ENCODE results near the gene ZNF787.

- TF ChIP-seq CTCF (IDR thresholded peaks at IDR 0.05) (no peak), HMGXB4 (CRISPR knock-in tag; IDR thresholded peaks at IDR 0.05; ENCODE audit: borderline replicate concordance) (no peak), POLR2AphosphoS2 (conservative IDR thresholded peaks at IDR 0.05; ENCODE audit: low read length) (no peak), POLR2A (IDR thresholded peaks at IDR 0.05; ENCODE audit: low read length) (no peak), EP300 (IDR thresholded peaks at IDR 0.05) (no peak), RFX5 (IDR thresholded peaks at IDR 0.05) (no peak), JUNB (IDR thresholded peaks at IDR 0.05) (no peak), HDAC2 (IDR thresholded peaks at IDR 0.05) (no peak), JUN (IDR thresholded peaks at IDR 0.05) (no peak), RNF2 (IDR thresholded peaks at IDR 0.05; ENCODE audit: borderline replicate concordance, low read depth) (no peak), RAD21 (conservative IDR thresholded peaks at IDR 0.05 in 1 of 2, IDR thresholded peaks at IDR 0.05 in 1 of 2) (no peak)
- TF ChIP-seq, protein P1, sequence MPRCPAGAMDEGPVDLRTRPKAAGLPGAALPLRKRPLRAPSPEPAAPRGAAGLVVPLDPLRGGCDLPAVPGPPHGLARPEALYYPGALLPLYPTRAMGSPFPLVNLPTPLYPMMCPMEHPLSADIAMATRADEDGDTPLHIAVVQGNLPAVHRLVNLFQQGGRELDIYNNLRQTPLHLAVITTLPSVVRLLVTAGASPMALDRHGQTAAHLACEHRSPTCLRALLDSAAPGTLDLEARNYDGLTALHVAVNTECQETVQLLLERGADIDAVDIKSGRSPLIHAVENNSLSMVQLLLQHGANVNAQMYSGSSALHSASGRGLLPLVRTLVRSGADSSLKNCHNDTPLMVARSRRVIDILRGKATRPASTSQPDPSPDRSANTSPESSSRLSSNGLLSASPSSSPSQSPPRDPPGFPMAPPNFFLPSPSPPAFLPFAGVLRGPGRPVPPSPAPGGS (IDR thresholded peaks at IDR 0.05) = no peak
- TF ChIP-seq, protein P2, sequence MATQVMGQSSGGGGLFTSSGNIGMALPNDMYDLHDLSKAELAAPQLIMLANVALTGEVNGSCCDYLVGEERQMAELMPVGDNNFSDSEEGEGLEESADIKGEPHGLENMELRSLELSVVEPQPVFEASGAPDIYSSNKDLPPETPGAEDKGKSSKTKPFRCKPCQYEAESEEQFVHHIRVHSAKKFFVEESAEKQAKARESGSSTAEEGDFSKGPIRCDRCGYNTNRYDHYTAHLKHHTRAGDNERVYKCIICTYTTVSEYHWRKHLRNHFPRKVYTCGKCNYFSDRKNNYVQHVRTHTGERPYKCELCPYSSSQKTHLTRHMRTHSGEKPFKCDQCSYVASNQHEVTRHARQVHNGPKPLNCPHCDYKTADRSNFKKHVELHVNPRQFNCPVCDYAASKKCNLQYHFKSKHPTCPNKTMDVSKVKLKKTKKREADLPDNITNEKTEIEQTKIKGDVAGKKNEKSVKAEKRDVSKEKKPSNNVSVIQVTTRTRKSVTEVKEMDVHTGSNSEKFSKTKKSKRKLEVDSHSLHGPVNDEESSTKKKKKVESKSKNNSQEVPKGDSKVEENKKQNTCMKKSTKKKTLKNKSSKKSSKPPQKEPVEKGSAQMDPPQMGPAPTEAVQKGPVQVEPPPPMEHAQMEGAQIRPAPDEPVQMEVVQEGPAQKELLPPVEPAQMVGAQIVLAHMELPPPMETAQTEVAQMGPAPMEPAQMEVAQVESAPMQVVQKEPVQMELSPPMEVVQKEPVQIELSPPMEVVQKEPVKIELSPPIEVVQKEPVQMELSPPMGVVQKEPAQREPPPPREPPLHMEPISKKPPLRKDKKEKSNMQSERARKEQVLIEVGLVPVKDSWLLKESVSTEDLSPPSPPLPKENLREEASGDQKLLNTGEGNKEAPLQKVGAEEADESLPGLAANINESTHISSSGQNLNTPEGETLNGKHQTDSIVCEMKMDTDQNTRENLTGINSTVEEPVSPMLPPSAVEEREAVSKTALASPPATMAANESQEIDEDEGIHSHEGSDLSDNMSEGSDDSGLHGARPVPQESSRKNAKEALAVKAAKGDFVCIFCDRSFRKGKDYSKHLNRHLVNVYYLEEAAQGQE (IDR thresholded peaks at IDR 0.05) = no peak
Observed at GRCh38 chr19:56153507-56153906, 32.4 kb upstream of the ZNF787 start.

All from A549 (cell line).